ENCODE data around the gene RAD23B. TPM values are rescaled to one million over a fixed set of nuclear protein-coding genes. Genes with fewer than 3 reads are reported as not detected.

The RAD23B gene
- total RNA-seq, 1 donor from 2014 or later, result 134 TPM

- Mint-ChIP-seq H3K4me1 (ENCODE audit: unreplicated experiment) (peaks cover 39% of the 10 kb centered on the region), H3K27ac (peak overlapping the region; percentile 79), H3K36me3 (peaks cover 5% of the 10 kb centered on the region), H3K4me3 (peak overlapping the region; percentile 100), H3K27me3 (no peaks in the 10 kb centered on the region), H3K9me3 (no peaks in the 10 kb centered on the region)
- no peak for TF ChIP-seq CTCF (conservative IDR thresholded peaks at IDR 0.05)
- no peak for DNase-seq (ENCODE audit: extremely low spot score, unreplicated experiment)
These were observed 3.0 kb downstream of the RAD23B start for GRCh38 chr9:107286057-107286456.

GRCh38 chr9:107288701-107289100, 5.6 kb downstream of the RAD23B start:
- Mint-ChIP-seq H3K9me3 (peaks cover 6% of the 10 kb centered on the region), H3K4me3 (peak overlapping the region; percentile 24), H3K36me3 (peaks cover 9% of the 10 kb centered on the region), H3K4me1 (ENCODE audit: unreplicated experiment) (peaks cover 34% of the 10 kb centered on the region), H3K27me3 (no peaks in the 10 kb centered on the region), H3K27ac (no peak overlapping the region)
- no peak for DNase-seq (ENCODE audit: extremely low spot score, unreplicated experiment)
- no peak for TF ChIP-seq CTCF (conservative IDR thresholded peaks at IDR 0.05)

GRCh38 chr9:107290619-107291018, 7.5 kb downstream of the RAD23B start:
- no peaks in the 10 kb centered on the region for H3K27me3 Mint-ChIP-seq
- no peak overlapping the region for H3K4me3 Mint-ChIP-seq
- peaks cover 50% of the 10 kb centered on the region for H3K4me1 Mint-ChIP-seq (ENCODE audit: unreplicated experiment)
- no peak for DNase-seq (ENCODE audit: extremely low spot score, unreplicated experiment)
- H3K9me3 Mint-ChIP-seq, result peaks cover 6% of the 10 kb centered on the region
- TF ChIP-seq CTCF (conservative IDR thresholded peaks at IDR 0.05), result no peak
- H3K36me3 Mint-ChIP-seq, result peaks cover 14% of the 10 kb centered on the region
- H3K27ac Mint-ChIP-seq, result peak overlapping the region; percentile 40

GRCh38 chr9:107292821-107293542, 9.9 kb downstream of the RAD23B start:
- Mint-ChIP-seq H3K27me3 (no peaks in the 10 kb centered on the region), H3K4me1 (ENCODE audit: unreplicated experiment) (peaks cover 45% of the 10 kb centered on the region), H3K36me3 (peaks cover 13% of the 10 kb centered on the region), H3K27ac (peak overlapping the region; percentile 24), H3K9me3 (peaks cover 6% of the 10 kb centered on the region), H3K4me3 (no peak overlapping the region)
- TF ChIP-seq CTCF (conservative IDR thresholded peaks at IDR 0.05), result no peak
- DNase-seq (ENCODE audit: extremely low spot score, unreplicated experiment), result no peak

- H3K36me3 Mint-ChIP-seq, result peaks cover 13% of the 10 kb centered on the region
- peaks cover 43% of the 10 kb centered on the region for H3K4me1 Mint-ChIP-seq (ENCODE audit: unreplicated experiment)
- H3K9me3 Mint-ChIP-seq, result peaks cover 6% of the 10 kb centered on the region
- DNase-seq (ENCODE audit: extremely low spot score, unreplicated experiment), result no peak
- no peaks in the 10 kb centered on the region for H3K27me3 Mint-ChIP-seq
- peak overlapping the region; percentile 24 for H3K27ac Mint-ChIP-seq
- no peak overlapping the region for H3K4me3 Mint-ChIP-seq
- no peak for TF ChIP-seq CTCF (conservative IDR thresholded peaks at IDR 0.05)
These were observed 10.5 kb downstream of the RAD23B start for GRCh38 chr9:107293543-107294085.

Data from type B pancreatic cell (in vitro differentiated cells).